ENCODE data around the gene BTN1A1.
"Not testable (repeated sequence)": the region's sequence is repeated elsewhere in the genome, so short reads cannot be mapped to it uniquely, and the experiment has no call there.

The BTN1A1 gene

DNA sequence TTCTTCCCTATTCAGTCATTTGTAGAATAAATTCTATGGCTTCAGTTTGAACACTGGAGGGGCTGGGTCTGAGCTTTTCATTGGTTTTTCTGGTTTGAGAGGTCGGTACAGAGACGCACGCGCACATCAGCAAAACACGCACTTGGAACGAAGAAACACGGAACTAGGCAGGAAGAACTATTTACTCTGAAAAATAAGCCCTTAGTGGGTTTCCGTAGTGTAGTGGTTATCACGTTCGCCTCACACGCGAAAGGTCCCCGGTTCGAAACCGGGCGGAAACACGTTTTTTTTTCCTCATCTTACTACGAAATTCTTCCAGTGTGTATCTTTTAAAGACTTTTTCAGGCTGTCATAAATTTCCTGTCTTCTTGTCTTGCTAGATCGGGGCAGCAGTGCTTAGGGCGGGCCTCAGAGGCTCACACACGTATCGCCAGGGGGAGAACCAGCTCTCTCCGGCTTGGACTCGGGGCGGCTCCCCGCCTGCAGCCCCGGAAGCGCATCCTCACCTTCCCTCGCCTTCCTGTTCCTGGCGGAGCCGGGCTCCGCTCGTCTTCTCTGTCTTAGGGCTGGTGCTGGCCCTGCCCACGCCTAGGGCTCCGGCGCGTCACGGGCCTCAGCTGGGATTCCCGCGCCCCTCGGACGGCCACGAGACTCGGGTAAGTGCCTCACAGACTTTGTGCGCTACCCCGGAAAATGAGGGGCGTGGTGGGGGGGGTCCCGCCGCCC lies 37.9 kb downstream of the BTN1A1 start, which contains the start of gene HMGN4:
Gene HMGN4, plus strand, starts transcription at position 521 of the 726 bp plus-strand sequence. CDS start 6,841 bp downstream, outside the sequence.
- DNase-seq (ENCODE audit: low spot score) = peak; percentile 90

DNA sequence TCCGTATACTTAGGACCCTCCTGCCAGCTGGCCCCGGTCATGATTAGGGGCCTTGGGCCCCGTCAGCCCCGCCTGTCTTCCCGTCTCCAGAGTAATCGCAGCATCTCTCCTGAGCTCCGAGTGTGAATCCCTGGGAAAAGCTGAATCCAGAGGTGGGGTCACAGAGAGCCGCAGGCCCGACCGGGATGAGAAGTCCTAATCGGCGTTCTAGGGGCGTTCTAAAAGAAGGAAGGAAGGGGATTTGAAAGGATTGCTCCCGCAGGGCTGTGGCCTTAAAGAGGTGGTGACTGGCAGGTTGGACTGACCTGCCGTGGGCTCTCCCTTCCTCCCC lies 38.4 kb downstream of the BTN1A1 start:
- DNase-seq (ENCODE audit: low spot score) = no peak

DNA sequence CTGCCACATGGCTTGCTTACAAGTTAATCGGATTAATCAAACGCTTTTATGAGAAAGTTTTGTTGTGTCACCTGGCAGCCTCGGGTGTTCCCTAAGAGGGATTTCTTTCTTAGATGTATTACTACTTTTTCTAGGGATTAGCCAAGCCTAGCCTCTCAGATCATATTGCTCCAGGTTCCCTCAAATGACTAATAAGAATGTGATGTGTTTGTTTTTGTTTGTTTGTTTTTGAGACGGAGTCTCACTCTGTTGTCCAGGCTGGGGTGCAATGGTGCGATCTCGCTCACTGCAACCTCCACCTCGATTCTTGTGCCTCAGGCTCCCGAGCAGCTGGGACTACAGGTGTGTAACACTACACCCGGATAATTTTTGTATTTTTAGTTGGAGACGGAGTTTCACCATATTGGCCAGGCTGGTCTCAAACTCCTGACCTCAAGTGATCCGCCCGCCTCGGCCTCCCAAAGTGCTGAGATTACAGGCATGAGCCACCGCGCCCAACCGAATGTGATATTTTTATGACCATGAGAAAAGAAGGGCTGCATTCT lies 39.0 kb downstream of the BTN1A1 start:
- no peak for DNase-seq (ENCODE audit: low spot score)

DNA sequence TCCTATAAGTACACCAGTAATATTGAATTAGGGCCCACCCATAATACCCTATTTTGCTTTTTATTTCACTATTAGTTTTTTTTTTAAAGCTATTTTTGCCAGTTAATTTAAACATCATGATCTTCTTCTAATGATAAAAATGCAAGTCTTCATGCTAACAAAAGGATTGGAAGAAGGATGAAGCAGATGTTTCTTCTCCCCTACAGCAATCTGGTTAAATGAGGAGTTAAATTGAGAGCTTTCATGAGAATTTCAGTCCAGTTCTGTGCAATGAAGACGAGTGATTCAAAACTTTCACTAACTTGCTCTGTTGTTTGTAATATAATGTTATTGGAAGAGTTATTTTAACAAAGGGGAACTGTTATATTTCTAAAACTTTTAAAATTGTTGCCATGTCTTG lies 41.5 kb downstream of the BTN1A1 start:
- DNase-seq (ENCODE audit: low spot score) = no peak

DNA sequence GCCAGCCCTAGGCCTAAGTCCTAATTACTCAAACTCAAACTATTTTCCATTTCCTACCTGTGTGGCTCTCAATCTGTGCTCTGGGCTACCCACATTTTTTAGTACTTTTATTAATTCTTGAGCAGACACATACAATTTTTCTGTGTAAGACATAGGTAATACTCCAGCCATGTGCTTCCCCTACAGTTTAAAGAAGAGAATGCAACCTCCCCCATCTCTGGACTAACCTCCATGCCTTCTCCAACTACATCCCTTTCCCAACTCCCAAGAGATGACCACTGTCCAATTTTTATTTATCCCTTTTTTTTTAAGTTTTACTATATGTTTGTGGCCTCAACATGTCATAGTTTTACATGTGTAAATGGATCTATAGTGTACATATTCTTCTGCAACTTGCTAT lies 43.9 kb downstream of the BTN1A1 start:
- no peak for DNase-seq (ENCODE audit: low spot score)

DNA sequence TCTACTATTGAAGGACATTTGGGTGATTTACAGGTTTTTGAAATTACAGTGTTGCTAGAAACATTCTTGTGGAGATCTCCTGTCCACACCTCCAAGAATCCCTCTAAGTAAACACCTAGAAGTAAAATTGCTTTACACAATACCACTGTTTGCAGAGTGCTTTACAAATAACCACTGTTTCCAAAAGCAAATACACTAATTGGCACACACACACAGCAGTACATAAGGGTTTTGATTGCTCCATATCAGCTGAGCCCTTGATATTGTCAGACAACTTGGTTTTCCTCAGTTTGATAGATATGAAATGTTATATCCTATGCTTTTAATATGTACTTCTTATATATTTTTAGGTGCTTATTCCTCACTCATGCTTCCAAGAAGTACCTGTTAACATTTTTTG lies 44.4 kb downstream of the BTN1A1 start:
- DNase-seq (ENCODE audit: low spot score) = no peak

DNA sequence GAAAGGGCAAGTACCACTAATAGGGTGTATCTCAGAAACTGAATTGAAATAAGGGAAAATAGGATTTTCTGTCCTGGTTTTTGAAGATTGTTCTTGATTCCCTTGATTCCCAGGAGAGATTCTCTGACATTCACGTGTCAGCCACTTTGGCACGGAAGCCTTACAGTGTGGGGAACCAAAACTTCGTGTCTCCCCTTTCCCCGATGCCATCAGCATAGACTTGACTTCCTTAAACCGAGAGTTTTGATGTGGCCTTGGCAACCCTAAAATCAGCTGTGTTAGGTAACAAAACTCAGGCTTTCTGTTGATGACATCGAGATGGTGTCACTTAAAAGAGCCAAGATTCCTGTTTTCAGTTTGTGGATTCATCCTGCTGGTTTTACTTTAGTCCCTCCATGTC lies 45.5 kb downstream of the BTN1A1 start:
- DNase-seq (ENCODE audit: low spot score) = no peak

DNA sequence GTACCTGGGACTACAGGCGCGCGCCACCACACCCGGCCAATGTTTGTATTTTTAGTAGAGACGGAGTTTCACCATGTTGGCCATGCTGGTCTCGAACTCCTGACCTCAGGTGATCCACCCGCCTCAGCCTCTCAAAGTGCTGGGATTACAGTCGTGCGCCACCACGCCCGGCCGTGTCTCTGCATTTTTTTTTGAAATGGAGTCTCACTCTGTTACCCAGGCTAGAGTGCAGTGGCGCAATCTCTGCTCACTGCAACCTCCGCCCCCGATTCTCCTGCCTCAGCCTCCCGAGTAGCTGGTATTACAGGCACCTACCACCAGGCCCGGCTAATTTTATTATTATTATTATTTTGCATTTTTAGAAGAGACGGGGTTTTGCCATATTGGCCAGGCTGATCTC lies 47.3 kb downstream of the BTN1A1 start:
- not testable (repeated sequence) for DNase-seq (ENCODE audit: low spot score)

DNA sequence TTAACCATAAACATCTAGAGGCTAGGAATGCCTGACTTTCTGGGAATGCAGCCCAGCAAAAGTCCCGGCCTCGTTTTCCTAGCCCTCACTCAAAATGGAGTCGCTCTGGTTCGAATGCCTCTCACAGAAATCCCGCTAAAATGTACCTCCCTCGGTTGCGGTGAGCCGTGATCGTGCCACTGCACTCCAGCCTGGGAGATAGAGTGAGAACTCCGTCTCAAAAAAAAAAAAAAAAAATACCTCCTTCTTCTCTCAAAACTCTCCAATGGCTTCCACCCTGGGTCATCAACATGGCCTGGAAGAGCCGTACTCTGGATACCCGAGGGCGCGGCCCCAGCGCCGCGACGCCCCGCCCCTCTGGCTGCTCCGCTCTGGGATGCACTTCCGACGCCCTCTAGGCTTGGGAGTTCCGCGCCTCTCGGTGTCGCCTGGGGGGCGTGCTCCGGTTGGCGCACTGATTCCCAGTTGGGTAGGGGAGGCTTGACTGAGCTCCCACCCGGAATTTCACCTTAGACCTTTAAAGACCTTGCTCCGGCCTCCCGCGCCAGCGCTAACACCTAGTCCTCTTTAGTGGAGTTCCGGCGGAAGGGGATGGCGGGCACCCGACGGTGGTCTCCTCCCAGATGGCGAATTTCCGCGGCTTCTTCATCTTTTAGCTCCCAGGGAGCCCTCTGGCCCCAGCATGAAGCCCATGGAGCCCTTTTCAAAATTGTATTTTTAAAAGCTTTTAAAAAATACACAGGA lies 50.3 kb downstream of the BTN1A1 start:
- DNase-seq (ENCODE audit: low spot score) = no peak

DNA sequence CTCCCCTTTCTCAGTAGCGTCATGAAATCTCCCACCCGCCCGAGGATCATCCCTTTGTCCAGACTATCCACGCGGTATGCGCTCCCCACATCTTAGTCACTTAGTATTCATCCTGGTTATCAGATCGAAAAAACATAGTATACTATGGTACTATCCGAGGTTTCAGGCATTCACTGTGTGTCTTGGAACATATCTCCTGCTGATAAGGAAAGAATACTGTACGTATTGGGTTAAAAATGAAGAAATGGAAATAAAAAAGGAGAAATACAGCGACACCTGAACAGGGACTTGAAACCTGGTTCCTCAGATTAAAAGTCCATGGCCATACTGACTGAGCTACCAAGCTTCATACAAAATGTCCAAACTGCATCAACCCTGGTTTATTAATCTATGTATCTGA lies 52.1 kb downstream of the BTN1A1 start:
- DNase-seq (ENCODE audit: low spot score) = no peak

DNA sequence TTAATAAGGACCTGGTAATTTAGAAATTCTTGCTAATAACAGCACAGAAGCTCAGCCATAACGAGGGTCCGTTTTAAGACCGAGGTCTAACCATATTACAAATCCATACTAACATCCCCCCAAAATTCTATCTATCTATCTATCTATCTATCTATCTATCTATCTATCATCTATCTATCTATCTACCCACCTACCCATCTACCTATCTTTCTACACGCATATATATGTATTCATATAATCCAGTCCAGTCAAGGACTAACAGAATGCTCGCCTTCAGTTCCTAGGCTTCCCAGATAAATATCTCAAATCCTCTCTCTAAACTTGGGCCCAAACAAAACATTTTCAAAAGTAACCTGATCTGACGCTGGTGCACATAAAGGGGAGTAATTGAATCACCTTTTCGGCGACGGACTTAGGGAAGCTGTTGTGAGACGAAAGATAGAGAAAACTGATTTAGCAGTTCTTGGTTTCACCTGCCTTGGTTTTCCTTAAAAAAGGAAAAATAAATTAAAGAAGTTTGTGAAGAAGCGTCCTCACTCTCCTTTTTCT lies 52.6 kb downstream of the BTN1A1 start:
- DNase-seq (ENCODE audit: low spot score) = no peak

DNA sequence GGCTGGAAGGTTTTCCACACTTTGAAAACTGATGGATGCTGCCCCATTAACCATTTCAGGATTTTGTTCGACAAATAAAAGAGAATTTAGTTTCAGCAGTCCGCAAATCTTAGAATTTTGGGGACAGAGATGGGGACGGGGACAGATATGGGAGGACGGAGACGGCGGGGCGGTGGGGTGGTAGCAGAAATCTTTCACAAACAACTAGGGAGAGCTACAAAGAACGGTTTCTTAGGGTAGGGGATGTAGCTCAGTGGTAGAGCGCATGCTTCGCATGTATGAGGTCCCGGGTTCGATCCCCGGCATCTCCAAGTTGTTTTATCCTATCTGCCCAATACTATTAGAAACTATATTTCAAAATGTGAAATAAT lies 53.1 kb downstream of the BTN1A1 start:
- peak; percentile 80 for DNase-seq (ENCODE audit: low spot score)

DNA sequence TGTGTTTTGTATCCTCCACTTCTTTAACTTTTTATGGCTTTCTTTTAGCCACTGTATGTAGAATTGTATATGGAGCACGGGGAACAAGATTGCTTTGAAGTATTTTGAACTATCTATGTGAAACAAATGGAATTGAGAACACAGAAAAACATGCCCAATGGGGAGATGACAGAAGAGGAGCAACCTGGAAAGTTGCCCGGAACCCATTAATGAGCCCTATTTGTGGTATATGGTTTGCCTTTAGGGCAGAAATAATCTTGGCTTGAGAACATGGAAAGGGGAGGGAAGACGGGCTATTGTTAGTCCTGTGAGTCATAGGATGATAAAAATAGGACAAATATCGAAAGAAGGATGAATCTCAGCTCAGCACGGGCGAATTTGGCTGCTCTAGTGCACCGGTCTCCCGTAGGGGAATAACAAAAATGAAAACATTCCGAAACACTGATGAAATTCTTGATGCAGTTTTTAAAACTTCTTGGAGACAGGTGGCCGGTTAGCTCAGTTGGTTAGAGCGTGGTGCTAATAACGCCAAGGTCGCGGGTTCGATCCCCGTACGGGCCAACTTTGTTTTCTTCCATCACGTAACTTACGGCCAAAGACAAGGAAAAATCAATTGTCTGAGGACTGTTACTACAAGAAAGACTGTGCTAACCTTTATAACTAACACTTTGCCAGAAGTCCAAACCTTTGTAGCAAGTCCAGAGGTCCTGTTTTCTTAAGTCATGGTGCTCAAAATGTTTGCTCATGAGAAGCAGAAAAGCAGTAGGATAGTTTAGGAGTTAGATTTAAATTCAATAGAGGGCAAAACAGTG lies 53.7 kb downstream of the BTN1A1 start:
- DNase-seq (ENCODE audit: low spot score) = peak; percentile 79

DNA sequence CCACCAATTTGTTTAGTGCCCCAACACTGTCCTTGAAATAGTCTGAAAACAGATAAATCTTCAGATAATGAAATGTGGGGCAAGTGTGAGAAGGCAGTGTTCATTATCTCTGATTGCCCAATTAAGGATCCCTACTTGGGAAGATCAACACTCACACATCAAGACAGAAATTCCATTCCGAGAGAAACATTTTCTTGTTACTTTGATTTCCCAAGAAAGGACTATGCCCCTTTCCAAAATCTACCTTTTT lies 54.3 kb downstream of the BTN1A1 start:
- DNase-seq (ENCODE audit: low spot score) = no peak

DNA sequence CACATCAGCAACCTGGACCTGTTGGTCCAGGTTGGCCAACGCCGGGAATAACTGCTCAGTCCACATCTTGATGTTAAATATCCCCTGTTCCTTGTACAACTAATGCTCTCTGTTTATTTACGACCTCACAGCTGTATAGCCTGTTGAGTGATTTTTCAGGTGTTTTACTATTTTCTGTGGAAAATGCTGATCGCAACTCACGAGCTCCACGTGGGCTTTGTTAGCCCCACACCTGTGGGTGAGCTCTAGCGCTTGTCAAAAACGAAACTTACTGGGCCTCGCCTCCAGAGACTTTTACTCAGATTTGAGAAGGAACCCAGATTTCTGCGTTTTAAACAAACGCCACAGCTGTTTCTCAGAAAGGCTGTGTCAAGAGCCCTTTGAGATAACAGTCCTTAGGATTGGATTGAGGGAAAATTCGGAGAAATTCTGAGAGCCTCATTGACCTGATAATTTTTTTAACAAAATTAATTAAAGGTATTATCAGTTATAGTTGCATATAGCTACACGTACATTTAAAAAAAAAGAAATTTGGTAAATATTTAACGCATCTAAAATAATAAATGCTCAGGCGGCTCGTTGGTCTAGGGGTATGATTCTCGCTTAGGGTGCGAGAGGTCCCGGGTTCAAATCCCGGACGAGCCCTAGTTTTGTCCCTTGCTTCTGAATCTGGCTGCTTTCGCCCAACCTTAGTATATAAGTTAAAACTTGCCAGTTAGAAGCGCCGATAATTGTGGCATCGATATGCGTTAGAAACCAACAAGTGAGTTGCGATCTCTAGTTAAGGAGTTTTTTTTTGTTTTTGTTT lies 54.8 kb downstream of the BTN1A1 start:
- DNase-seq (ENCODE audit: low spot score) = peak; percentile 57

DNA sequence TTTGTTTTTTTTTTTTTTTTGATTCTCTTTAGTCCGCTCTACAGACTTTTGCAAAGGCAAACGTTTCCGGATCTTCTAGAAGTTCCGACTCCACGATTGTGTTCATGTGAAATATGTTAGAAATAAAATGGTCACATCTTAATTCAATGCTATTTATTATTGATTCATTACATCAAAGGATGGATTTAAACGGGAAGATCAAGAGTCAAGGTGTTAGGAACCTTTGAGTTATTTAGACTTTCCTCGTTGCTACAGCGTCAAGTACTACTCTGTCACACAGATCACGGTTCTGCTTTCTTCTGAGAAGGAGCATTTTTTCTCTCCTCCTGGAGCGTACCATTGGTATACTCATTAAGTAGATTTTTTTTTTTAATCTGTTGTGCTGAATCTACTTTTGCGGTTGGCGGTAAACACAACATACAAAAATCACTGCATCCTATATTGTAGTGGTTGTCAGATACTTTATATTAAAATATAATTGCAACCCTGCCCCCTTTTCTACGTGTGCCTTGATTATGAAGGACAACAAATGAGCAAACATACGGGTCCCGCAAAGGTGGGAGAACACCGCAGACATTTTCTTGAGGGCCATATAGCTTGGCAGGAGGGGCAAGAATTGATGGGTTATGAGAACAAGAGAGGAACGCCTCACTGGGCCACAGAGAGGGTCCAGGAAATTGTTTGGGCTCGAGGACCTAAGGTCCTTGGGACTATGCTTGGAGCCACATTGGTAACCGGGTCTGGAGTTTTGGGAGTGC lies 55.6 kb downstream of the BTN1A1 start:
- no peak for DNase-seq (ENCODE audit: low spot score)

DNA sequence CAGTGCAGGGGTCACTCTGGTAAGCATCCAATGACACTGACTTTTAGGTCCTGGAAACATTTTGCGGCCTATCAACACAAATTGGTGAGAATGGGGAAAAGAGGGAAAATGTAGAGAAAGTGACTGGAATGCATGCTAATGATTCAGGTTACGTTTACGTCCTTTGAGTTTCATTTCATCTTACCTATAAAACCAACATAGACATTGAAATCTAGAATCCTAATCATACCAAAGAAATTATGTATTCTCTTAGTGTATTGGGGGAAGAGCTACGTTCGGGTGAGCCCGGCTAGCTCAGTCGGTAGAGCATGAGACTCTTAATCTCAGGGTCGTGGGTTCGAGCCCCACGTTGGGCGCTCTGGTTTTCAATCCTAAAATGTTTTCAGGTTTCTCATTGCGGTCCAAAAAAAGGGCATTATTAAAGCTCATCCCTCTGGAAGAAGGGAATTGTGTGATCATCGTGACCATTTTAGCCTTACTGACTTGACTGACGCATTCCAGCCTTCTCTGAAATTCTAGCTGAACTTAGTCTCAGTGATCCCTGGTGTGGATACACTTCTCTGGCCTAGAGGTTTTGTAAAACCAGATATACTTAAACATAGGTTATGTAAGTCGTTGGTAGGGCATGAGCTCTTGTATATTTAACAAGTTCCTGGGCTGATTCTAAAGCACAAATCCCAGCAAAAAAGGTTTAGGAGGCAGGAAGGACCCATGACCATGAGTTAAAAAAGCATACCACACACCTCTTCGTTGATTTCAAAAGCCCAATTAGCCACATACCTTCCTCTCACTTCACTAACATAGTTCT lies 56.4 kb downstream of the BTN1A1 start:
- no peak for DNase-seq (ENCODE audit: low spot score)

Measured in CD4-positive, alpha-beta T cell treated with Interleukin-6 at 100 ng/mL for 8 hours (primary cell).